HG03039 (cell line): Measurements from ENCODE around the gene GLT6D1.

Source experiments
- ATAC-seq: cut with Tn5 transposase; IDR thresholded peaks from one replicate; pipeline ENCODE4 v1.9.1; 2021; ENCODE audit warnings: mild to moderate bottlenecking, moderate library complexity; ENCODE audit not compliant: unreplicated experiment

GLT6D1 gene

DNA sequence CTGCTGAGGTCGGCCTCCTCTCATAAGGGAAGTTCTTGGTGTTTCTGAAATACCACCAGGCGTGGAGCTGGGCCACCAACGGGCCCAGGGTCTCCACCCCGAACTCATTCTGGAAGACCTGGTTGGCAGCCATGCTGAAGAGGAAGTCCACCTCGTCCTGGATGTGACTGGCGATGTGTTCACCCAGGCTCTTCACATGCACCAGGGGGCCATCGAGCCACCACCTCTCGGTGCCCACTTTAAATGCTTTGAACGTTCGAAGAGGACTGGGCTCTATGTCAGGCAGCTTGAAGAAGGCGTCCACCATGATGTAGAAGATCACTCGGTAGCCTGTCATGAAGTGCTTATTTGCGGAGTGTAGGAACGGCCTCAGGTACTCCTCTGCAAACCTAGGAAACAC is 15.1 kb downstream of the GLT6D1 start:
- no peak for ATAC-seq

DNA sequence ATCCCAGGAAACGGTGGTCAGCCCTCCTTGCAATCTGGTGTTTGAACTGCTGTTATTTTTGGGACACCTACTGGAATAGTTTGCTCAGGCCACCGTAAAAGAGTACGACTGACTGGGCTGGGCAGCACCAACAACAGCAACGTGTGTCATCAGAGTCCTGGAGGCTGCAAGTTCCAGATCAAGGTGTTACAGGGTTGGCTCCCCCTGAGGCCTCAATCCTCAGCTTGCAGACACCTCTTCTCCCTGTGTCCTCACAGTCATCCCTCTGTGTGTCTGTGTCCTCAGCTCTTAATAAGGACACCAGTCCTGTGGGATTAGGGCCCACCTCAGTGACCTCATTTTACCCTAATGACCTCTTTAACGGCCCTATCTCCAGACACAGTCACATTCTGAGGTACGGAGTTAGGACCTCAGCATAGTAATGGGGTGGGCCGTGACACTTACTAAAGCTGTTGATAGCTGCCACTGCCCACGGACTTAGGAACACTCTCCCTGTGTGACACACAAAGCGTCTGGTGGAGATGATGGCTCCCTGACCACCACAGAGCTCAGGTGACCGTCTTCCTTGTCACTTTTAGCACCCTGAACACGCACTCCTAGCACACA is 16.8 kb downstream of the GLT6D1 start:
- no peak for ATAC-seq

DNA sequence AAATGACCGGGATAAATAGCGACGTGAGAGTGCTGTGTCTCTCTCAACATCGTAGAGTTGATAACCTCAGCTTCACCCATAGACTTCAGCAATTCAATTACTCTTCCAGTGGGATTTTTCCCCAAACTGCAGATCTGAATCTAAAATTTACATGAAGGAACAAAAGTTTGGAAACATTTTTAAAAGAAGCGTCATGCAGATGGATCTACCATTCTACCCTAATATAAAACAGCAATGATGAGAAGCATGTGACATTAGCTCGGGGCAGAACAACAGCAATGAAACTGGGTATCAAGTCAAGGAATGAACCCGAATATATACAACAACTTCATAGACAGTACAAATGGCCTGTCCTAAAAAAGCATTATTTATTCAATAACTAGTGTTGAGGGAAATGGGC is 18.8 kb downstream of the GLT6D1 start:
- no peak for ATAC-seq

DNA sequence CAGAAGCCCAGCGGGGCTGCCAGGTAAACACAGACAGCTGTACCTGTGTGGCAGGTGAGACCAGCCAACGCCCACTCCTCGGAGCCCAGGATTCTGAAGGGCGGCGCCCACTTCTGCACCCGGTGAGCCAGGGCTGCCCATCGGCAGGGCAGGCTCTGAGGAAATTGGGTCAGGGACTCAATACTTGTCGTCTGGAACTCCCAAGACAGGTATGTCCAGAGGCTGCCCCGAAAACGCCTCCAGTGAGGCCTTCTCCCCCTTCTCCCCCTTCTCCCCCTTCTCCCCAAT is 19.8 kb downstream of the GLT6D1 start:
- no peak for ATAC-seq

DNA sequence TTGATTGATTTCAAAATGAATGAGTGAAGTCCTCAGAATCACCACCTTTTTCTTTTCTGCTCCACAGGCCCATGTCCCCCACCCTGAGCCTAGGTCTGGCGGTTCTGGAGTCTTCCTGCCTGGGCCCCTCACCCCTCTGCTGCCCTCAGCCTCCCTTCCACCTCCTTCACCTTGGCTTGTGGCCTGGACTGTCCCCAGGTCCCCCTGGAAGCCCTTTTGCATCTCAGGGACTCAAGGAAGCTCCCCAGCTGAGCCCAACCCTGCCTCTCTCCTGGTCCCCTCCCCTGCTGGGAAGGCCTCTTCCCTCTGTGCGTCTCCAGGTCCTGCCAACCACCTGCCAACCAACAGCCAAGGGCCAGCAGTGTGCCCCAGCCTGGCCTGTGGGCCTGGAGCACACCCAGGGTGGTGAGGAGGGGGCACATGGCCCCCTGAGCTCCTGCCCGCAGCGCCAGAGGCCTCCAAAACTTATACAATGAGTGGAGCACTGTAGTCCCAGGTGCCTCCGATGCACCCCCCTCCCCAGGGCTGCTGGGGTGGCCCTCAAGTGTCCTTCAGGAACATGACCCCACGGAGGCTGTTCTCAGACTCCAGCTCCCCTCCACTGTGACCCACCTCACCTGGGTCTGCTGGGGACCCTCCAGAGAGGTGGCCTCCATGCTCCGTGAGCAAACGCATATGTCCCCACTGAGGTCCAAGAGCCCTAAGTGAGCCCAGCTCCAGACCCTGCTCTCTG is 20.3 kb downstream of the GLT6D1 start:
- ATAC-seq: no peak

DNA sequence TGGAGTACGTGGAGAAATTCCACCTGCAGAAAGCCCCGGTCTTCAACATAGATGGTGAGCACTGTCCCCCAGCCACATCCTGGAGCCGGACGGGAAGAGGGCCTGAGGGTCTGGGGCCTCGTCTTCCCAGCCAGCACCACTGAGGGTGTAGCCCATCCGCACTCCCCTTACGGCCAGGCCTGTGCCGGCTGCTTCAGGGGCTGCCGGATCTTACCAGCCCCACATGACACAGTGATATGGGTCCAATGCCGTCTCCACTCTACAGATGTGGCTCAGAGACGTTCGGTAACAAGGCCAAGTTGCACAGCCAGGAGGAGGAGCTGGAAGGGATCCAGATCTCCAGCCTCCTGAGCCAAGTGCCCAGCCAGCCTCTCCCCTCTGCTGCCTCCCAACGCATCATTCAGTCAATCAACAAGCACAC is 21.3 kb downstream of the GLT6D1 start:
- ATAC-seq: no peak

DNA sequence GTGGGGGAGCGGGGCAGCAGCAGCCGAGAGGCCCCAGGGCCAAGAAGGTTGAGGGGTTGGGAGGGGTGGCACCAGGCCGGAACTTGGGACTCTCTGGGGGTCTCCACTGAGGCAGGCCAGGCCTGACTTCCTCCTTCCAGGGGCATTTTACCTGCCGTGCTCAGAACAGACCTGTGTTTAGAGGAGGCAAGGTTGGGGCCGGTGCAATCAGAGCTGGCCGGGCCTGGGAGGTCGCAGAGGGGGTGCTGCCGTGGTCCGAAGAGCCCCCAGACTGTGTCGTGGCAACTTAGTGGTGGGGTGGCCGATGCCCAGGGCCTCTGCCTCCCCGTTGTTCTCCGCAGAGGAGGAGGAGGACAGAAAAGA is 21.8 kb downstream of the GLT6D1 start:
- ATAC-seq: no peak

DNA sequence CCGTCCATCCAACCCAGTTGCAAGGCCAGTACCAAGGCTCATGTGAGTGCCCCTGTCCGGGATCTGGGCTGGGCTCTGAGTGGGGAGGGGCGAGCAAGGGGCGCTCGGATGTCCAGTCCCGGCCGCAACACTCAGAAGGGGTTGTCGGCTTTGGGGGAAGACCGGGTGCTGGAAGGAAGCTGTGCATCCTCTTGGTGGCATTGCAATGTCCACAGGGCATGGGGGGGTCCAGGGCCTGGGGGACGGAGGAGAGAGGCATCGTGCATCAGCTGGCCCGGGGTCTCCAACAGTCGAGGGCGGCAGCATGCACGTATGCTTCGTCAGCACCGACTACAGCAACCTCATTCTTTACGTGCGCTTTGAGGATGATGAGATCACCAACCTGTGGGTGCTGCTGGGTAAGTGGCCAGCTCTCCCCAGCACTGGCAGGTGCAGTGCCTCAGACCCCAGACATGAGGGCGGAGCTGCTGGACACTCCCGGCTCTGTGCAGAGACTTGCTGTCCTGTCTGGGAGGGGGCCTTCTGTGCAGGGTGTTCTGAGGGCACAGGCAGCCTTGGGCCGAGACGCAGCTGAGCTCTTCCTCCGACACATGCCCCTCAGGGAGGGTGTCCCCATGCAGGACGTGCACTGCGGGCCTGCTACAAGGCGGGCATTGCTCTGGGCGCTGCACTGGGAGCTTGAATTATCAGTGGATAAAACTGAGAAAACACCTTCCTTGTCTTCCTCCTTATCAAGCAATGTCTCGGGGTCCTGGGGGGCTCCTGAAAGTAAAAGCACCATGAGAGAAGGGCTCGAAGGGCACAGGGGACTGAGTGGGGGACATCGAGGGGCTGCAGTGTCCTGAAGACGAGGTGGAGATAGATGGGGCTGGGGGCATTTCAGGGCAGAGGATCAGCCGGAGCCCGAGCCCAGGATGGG is 22.5 kb downstream of the GLT6D1 start:
- no peak for ATAC-seq

DNA sequence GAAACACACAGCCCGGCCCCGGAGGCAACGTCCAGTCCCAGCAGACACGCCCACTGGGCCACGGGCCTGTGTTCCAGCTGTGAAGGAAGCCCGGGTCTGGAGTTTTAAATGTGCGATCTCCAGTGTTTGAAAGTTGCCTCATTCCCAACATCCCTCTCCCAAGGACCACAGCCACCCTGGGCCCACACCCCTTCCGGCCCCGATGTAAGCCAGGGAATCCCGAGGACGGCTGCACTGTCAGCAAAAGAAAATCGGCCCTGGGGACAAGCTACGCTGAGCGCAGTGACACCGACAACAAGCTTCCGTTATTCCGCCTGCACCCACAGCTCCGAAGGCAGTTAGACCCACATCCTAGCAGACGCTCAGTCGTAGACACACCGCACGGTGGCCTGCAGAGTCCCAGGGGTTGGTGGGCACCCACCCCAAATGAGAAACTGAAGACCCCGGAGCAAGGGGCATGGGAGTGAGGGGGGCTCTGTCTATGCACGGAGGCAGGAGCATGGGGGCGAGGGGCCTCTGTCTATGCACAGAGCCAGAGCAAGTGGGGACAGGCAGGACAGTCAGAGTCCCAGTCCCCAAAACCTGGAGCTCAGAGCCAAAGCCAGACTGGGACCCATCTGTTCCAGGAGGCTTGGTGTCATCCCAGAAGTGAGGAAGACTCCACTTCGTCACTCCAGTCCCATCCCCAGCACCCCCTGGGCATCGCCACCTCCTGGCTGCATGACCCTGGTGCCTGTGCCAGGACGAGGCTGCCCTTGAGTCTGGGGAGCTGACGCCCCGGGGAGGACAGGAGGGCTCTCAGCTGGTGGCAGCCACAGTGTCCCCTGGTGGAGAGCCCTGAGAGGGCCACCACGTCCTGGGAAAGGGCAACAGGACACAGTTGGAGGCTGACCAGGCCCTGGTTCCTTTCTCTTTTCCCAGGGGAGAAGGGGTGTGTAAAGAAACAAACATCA is 23.4 kb downstream of the GLT6D1 start:
- ATAC-seq: no peak

DNA sequence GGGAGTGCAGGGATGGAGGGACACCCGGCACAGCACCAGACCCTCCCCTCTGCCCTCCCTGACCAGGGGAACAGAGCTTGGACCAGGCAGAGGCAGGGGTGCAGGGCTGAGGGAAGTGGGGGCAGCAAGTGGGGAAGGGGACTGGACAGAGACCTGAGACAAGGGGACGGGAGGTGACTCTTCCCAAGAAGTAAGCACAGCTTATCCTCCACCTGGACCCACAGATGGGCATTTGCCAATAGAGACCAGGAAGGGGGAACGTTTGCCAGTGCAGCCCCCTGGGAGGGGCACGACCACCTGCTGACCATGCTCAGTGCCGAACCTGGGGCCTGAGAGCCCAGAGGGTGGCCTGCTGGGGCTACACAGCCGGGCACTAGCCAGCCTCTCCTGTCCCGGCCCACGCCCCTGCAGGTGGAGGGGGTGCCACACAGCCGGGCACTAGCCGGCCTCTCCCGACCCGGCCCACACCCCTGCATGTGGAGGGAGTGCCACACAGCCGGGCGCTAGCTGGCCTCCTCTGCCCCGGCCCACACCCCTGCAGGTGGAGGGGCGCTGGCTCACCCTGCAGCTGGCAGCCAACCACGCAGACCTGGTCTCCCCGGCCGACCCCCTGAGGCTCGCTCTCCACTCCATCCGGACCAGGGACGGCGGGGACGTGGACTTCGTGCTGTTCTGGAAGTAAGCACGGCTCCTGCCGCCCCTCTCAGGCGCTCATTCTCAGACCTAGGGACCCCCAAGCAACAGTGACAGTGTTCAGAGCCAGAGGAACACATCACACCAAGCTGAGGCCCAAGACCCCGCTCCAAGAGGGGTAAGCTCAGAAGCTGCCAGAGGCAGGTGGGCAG is 24.3 kb downstream of the GLT6D1 start:
- no peak for ATAC-seq

DNA sequence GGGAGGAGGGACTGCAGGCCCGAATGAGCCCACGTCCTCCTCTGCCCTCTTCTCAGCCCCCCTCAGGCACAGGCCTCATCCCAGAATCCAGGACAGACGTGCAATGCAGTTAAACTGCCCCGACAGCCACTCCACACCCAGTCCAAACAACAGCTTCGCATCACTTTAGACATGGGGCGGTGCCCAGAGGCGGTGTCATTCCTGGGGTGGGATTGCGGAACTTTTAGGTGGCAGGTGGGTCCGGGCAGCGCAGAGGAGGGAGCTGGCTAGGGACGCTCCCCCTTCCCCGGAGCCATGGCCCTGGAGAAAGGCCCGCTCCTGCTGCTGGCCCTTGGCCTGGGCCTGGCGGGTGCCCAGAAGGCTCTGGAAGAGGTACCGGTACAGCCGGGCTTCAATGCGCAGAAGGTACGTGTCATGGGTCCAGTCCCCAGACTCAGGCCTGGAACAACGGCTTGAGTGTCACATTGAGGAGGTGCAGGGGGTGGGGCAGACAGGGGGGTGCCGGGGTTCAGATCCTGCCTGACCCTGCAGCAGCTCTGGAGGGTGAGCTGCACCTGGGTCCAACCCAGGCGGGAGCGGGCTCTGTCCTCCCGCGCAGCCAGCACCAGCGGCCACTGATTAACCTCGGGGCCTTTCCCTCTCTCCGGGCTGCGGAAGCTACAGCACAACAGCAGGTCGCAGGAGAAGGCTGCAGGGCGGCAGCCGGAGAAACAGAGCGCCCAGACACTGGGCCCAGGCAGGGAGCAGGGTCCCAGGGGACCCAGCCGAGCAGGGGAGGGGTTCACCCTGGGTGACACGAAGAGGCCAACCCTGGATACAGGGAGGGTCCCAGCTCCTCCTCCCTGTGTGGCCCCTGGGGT is 25.2 kb downstream of the GLT6D1 start:
- no peak for ATAC-seq

DNA sequence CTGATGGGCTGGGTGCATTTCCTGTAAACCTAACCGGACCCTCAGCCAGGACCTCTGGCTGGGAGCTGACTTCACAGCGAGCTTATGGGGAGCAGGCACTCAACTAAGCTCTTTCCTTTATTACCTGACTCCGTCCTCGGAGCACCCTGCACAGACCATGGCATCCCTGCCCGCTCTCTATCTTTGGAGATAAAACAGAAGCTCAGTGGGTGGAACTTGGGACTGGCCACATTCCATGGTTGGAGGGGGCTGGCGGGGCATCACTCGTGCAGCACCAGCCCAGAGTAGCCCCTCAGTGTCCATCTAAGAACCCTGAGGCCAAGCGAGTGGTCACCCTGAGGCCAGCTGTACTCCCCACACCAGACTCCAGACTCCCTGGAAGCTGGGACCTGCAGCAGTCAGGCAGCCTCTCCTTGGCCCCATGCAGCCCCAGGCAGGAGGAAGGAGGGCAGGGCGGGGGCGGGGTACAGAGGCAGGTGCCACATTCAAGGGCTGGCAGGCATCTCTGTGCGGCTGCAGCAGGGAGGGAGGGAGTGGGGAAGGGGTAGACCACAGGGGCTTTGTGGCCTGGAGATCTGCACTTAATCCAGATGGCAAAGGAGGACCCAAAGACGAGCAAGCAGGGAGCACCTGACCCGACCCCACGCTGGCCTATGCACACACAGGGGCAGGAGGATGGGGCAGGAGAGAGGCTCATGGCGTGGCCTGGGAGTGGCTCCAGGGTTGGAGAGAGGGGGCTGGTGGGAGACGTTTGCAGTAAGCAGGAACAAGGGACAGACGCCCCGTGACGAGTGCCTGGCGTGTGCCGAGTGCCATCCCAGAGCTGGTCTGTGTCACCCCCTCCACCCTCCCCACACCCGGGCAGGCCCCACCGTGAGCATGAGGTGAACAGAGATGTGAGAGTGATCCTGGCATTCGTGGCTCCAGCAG is 26.1 kb downstream of the GLT6D1 start:
- ATAC-seq: no peak

DNA sequence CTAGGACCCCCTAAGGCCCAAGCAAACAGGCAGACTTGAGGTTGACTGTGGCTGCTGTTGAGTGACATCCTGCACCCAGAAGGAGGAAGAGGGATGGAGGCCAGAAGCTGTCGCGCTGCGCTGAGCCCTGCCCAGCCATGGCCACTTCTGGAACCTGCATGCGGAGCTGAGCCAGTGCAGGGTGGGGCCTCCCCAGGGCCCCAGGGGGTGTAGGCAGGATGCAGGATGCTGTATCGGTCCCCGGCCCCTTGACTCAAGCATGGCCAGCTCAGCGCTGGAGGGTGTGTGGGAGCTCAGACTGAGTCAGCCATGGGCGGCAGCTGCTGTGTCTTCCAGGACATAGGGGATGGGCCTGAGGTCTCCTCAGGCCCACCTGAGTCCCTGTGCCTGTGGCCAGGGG is 26.9 kb downstream of the GLT6D1 start:
- no peak for ATAC-seq

DNA sequence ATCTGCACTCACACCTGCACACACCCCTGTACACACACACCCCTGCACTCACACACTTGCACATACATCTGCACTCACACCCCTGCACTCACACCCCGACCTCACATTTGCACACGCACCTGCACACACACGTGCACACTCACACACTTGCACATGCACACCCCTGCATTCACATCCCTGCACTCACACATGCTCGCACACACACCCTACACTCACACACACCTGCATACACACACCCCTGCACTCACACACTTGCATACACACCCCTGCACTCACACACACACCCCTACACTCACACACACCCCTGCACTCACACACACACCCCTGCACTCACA is 27.5 kb downstream of the GLT6D1 start:
- no peak for ATAC-seq

DNA sequence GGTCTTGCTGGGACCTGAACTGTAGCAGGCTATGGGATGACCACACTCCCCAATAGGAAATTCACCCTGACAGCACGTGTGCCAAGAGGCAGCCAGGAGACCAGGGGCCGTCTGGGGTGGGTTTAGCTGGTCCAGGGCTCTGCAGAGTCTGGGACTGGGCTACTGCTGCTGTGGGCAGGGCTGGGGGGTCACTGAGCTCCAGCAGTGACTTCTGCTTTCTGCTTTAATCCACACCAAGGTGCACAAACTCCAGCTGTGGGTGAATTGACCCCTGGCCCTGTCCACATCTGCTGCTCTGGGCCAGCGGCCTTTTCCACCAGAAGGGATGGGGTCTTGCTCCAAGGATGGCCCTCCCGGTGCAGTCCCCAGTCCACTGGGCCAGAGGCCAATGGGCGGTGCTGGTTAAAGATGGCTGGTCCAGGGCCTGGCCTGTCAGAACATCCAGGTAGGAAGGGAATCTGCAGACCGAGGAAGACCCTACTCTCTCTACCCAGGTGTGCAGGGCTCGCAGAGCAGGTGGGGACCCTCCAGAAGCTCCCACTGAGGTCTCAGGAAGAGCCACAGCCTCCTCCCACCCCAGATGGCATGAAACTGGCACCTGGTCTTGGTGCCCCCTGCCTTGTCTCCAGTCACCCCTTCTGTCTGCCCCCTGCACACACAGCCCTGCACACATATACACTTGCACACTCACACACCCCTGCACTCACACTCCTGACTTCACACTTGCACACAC is 28.0 kb downstream of the GLT6D1 start:
- no peak for ATAC-seq

DNA sequence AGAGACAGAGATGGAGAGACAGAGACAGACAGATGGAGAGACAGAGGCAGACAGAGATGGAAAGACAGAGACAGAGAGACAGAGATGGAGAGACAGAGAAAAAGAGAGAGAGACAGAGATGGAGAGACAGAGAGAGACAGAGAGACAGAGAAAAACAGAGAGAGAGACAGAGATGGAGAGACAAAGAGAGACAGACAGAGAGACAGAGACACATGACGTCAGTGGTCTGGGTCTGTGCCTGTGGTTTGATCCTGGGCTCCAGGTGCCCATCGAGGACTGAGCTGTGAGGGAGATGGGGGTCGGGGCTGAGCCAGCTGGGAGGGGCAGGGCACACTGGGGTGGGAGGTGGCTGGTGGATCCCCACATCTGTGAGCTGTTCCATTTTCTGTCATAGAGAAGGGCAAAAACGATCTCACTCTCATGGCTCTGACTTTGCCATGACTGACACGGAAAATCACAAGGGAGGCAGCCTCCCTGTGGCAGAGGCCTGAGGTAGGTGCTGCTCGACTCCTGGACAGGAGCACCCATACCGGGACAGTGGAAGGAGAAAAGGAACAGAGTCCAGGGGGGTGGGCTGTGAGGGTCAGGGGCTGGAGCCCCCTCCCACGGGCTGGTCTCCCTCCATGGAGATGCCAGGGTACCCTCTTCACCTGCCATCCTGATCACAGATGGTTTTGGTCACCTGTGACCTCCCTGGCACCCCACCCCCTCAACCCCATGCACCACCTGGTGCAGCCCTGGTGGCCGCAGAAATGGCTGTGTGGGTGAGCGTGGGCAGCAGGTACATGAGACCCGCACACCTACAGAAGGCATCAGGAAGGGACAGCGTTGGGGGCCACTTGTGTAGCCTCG is 28.8 kb downstream of the GLT6D1 start:
- no peak for ATAC-seq
